ENCODE data around the gene PBXIP1.

Gene PBXIP1, protein sequence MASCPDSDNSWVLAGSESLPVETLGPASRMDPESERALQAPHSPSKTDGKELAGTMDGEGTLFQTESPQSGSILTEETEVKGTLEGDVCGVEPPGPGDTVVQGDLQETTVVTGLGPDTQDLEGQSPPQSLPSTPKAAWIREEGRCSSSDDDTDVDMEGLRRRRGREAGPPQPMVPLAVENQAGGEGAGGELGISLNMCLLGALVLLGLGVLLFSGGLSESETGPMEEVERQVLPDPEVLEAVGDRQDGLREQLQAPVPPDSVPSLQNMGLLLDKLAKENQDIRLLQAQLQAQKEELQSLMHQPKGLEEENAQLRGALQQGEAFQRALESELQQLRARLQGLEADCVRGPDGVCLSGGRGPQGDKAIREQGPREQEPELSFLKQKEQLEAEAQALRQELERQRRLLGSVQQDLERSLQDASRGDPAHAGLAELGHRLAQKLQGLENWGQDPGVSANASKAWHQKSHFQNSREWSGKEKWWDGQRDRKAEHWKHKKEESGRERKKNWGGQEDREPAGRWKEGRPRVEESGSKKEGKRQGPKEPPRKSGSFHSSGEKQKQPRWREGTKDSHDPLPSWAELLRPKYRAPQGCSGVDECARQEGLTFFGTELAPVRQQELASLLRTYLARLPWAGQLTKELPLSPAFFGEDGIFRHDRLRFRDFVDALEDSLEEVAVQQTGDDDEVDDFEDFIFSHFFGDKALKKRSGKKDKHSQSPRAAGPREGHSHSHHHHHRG

DNA sequence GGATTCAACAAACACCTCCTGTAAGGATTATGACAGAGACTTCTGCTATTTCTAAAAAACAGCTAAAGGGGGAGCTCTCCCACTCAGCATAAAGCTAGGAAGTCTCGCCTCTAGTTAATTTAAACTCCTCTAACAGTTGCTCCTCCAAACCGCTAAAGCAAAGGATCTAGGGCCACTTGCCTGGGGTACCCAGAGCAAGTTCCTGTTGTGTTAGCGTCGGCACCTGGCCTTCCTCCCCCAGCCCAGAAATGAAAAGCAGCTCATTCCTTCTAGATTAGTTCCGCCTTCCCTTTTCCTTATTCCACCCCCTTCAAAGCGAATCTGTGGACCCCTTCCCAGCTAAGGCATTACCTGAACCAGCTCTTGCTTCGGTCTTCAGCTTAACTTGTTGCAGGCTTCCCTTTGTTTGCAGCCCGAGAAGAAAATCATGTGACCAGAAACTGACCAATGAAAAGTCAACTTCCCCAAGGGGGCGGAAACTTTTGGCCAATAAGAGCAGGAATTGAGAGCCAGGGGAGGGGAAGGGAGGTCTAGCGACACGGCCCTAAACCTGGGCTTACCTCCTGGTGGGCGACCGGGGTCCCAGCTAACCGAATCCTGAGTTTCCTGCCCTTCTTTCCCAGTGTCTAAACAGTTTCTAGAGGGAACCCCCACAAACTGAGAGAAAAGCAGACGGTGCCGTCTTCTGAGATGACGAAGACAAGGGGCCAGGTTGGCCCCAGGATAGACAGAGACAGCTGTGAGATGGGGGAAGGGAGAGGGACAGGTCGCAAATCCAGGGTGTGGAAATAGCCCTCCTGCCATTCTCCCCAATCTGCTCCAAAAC lies at the start of gene PBXIP1:
PBXIP1 (minus strand) TSS at position 382 of the 826 bp plus-strand sequence. CDS start 2,378 bp downstream, outside the sequence.
- peak; percentile 90 for DNase-seq (ENCODE audit: low spot score)
- in situ Hi-C loops (cut with MboI; ENCODE audit: low sequenced_read_pairs, unreplicated experiment) = no loop called here
- TF ChIP-seq, protein P1, sequence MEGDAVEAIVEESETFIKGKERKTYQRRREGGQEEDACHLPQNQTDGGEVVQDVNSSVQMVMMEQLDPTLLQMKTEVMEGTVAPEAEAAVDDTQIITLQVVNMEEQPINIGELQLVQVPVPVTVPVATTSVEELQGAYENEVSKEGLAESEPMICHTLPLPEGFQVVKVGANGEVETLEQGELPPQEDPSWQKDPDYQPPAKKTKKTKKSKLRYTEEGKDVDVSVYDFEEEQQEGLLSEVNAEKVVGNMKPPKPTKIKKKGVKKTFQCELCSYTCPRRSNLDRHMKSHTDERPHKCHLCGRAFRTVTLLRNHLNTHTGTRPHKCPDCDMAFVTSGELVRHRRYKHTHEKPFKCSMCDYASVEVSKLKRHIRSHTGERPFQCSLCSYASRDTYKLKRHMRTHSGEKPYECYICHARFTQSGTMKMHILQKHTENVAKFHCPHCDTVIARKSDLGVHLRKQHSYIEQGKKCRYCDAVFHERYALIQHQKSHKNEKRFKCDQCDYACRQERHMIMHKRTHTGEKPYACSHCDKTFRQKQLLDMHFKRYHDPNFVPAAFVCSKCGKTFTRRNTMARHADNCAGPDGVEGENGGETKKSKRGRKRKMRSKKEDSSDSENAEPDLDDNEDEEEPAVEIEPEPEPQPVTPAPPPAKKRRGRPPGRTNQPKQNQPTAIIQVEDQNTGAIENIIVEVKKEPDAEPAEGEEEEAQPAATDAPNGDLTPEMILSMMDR (IDR thresholded peaks at IDR 0.05; ENCODE audit: borderline replicate concordance, control extremely low read depth, extremely low read depth, insufficient read depth, missing control alignments) = no peak

DNA sequence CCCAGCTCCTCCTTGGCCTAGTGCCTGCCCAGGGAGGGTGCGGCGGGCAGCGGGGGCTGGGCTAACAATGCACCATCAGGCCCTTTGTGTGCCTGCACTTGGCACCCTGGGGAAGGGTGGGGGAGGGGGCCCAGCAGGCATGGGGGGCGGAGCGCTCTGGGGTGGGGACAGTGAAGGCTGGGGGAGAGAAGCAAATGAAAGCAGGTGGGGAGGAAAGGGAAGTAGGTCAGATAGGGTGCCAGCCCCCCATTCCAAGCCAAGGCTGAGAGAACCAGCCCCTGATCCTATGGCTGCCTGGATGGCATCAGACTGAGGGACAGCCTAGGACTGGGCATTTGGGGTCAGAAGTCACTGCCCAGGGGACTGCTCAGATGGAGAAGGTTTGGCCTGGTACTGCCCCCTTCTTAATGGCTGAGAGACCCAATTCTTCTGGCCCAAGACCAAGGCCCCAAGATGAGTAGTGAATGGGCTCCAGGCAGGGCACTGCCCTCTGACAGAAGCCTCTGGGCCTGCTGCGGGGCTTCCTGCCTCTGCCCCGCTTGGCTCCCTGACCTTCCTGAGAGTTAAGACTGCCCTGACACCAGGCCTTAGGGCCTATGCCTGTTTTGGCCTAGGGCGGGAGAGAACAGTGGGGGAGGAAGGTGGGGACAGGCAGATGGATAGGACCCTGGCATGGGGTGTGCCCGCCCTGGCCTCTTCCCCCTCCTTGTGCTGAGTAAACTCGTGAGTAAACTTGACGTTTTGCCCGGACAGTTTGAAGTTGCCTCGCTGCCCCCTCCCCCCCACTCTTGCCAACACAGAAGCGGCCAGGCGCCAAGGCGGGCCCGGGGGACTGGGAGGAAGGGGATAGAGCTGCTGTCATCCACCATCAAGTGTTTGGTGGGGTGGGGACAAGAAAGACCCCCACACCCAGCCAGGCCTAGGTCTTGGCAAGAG lies 49.4 kb upstream of the PBXIP1 start:
- DNase-seq (ENCODE audit: low spot score) = no peak
- in situ Hi-C loops (cut with MboI; ENCODE audit: low sequenced_read_pairs, unreplicated experiment) = no loop called here
- TF ChIP-seq, protein P1 (IDR thresholded peaks at IDR 0.05; ENCODE audit: borderline replicate concordance, control extremely low read depth, extremely low read depth, insufficient read depth, missing control alignments) = no peak

DNA sequence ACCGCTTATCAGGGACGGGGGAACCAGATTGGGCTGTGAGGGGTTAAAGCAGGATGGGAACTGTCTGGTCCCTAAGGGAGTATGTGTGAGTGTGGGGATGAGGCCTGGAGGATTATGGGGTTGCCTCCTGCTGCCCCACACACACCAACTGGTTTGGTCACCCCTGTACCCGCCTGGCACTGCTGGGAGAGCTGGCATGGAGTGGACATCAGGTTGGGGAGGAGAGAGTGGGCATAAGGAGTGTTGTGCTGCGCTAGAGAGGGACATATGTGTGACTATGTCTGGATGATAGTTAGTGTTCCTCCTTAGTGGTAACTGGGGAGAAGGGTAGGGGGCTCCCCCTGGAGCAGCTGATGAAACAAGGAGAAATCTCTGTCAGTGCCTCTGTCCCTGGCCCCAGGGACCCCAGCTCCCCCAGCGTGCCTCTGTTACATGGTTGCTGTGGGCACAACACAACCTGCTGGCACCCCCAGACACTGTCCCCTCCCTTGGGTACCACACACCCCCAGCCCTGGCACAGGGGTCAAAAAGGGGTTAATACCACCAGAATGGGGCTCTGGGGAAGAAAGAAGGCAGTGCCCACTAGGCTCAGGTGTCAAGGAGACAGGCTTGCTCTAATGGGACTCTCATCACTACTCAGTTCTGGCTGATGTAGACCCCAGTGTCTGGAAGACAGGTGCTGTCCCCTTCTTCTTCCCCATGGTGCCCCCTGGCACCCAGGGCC lies 48.6 kb upstream of the PBXIP1 start:
- TF ChIP-seq, protein P1 (IDR thresholded peaks at IDR 0.05; ENCODE audit: borderline replicate concordance, control extremely low read depth, extremely low read depth, insufficient read depth, missing control alignments) = no peak
- in situ Hi-C loops (cut with MboI; ENCODE audit: low sequenced_read_pairs, unreplicated experiment) = no loop called here
- no peak for DNase-seq (ENCODE audit: low spot score)

DNA sequence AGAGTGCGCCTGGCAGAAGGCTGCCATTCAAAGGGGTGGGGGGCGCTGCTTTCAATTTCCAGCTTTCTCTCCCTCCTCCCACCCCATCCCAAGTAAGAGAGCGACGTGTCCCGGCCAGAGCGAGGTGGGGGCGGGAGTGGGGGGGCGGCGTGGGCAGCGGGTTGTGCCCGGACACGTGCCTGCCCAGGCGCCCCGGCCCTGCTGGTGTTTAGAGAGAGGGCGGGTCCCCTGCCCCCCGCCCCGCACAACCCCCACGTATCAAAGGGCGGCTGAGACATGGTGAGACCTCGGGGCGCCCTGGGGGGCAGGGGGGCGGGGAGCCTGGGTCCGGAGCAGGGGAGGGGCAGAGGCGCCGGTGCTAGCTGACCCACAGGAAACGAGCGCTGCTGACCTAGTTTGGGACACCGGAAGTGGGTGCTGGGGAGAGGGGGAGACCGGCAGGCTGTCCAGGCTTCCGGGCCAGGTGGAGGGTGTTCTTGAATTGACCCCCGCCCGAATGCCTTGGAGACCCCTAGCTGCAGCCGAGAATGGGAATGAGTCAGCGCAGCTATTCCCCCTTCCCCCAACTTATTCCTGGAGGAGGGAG lies 48.0 kb upstream of the PBXIP1 start:
- TF ChIP-seq, protein P1 (IDR thresholded peaks at IDR 0.05; ENCODE audit: borderline replicate concordance, control extremely low read depth, extremely low read depth, insufficient read depth, missing control alignments) = no peak
- in situ Hi-C loops (cut with MboI; ENCODE audit: low sequenced_read_pairs, unreplicated experiment) = no loop called here
- DNase-seq (ENCODE audit: low spot score) = peak; percentile 71

- DNase-seq (ENCODE audit: low spot score) = no peak
Measured at GRCh38 chr1:155003227-155003765, 47.4 kb upstream of the PBXIP1 start.

More at GRCh38 chr1:155003227-155003765, 47.4 kb upstream of the PBXIP1 start:
- TF ChIP-seq, protein P1 (IDR thresholded peaks at IDR 0.05; ENCODE audit: borderline replicate concordance, control extremely low read depth, extremely low read depth, insufficient read depth, missing control alignments) = no peak
- in situ Hi-C loops (cut with MboI; ENCODE audit: low sequenced_read_pairs, unreplicated experiment) = no loop called here

All from GM13976 (cell line).